ENCODE results near the gene ATP11A.

The ATP11A gene

DNA sequence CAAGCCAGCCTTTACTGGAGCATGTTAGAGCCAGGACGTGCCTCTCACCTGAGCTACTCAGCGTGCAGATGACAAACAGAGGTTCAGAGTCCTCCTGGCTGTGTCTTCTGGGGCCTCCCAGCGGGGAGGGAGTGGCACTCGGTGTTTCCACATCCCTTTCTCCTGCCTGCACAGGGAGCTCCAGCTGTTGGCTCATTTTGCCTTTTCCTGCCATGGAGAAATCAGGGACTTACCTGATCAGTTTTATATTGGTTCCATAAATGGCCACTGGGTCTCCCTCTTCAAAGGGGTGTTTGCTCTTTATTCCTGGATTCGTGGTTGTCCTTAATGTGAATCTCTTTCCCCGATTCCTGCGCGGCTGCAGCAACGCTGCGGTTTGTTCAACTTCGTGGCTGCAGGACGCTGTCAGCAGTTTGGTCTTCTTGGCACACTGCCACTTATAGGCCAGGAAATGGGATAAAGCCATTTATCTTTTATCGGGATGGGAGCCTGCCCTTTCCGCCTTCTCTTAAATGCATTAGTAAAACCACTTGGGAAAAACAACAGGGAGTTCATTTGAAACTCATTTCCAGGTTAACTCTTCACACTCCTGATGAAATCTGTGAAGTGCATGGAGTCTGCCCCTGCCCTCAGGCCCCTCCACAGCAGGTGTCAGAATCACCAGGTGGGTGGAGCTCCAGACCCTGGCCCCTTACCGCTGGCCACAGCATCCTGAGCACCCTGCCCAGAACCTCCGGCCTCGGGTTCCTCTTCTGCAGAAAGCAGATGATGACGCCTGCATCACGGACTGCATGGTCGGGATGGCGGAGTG lies 239.3 kb downstream of the ATP11A start:
- Histone ChIP-seq H3K36me3 (ENCODE audit: low read depth) (no peaks in the 10 kb centered on the region), H3K4me1 (ENCODE audit: insufficient read depth, poor library complexity, severe bottlenecking) (no peaks in the 10 kb centered on the region), H3K9me3 (ENCODE audit: severe bottlenecking) (no peaks in the 10 kb centered on the region), H3K27me3 (ENCODE audit: insufficient read depth, poor library complexity, severe bottlenecking) (no peaks in the 10 kb centered on the region), H3K4me3 (ENCODE audit: severe bottlenecking) (no peak overlapping the region), H3K27ac (ENCODE audit: poor library complexity, severe bottlenecking) (no peak overlapping the region)
- no peak for ATAC-seq (ENCODE audit: low read depth)
- TF ChIP-seq, protein P1, sequence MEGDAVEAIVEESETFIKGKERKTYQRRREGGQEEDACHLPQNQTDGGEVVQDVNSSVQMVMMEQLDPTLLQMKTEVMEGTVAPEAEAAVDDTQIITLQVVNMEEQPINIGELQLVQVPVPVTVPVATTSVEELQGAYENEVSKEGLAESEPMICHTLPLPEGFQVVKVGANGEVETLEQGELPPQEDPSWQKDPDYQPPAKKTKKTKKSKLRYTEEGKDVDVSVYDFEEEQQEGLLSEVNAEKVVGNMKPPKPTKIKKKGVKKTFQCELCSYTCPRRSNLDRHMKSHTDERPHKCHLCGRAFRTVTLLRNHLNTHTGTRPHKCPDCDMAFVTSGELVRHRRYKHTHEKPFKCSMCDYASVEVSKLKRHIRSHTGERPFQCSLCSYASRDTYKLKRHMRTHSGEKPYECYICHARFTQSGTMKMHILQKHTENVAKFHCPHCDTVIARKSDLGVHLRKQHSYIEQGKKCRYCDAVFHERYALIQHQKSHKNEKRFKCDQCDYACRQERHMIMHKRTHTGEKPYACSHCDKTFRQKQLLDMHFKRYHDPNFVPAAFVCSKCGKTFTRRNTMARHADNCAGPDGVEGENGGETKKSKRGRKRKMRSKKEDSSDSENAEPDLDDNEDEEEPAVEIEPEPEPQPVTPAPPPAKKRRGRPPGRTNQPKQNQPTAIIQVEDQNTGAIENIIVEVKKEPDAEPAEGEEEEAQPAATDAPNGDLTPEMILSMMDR (IDR thresholded peaks at IDR 0.05; ENCODE audit: poor library complexity, severe bottlenecking) = no peak
- no peak for DNase-seq (ENCODE audit: low spot score)

DNA sequence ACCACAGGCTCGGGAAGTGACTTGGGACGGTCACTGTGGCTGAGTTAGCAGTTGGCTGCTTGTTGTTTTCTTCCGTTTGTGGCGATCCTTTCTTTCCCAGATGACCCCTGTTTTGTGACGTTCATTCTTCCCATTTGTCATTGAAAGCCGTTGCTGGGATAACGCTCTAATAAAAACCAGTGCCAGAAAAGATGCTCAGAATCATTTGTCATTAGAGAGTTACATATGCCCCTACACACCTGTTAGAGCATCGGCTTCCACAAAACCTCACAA lies 239.9 kb downstream of the ATP11A start:
- Histone ChIP-seq H3K4me3 (ENCODE audit: severe bottlenecking) (no peak overlapping the region), H3K4me1 (ENCODE audit: insufficient read depth, poor library complexity, severe bottlenecking) (no peaks in the 10 kb centered on the region), H3K9me3 (ENCODE audit: severe bottlenecking) (no peaks in the 10 kb centered on the region), H3K27me3 (ENCODE audit: insufficient read depth, poor library complexity, severe bottlenecking) (no peaks in the 10 kb centered on the region), H3K27ac (ENCODE audit: poor library complexity, severe bottlenecking) (no peak overlapping the region), H3K36me3 (ENCODE audit: low read depth) (no peaks in the 10 kb centered on the region)
- TF ChIP-seq, protein P1 (IDR thresholded peaks at IDR 0.05; ENCODE audit: poor library complexity, severe bottlenecking) = no peak
- DNase-seq (ENCODE audit: low spot score) (no peak), ATAC-seq (ENCODE audit: low read depth) (no peak)

DNA sequence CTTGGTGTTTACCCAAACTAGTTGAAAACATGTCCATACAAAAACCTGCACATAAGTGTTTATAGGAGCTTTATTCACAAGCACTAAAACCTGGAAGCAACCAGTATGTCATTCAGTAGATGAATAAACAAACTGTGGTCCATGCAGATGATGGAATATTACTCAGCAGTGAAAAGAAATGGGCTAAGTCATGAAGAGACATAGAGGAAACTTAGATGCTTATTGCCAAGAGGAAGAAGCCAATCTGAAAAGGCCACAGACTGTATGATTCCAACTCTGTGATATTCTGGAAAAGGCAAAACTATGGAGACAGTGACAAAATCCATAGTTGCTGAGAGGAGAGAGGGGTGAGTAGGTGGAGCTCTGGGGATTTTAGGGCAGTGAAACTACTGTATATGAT lies 240.4 kb downstream of the ATP11A start:
- DNase-seq (ENCODE audit: low spot score) = no peak
- no peaks in the 10 kb centered on the region for H3K9me3 ChIP-seq (ENCODE audit: severe bottlenecking)
- H3K4me3 ChIP-seq (ENCODE audit: severe bottlenecking) = no peak overlapping the region
- no peak for ATAC-seq (ENCODE audit: low read depth)
- TF ChIP-seq, protein P1 (IDR thresholded peaks at IDR 0.05; ENCODE audit: poor library complexity, severe bottlenecking) = no peak
- no peaks in the 10 kb centered on the region for H3K4me1 ChIP-seq (ENCODE audit: insufficient read depth, poor library complexity, severe bottlenecking)
- H3K27me3 ChIP-seq (ENCODE audit: insufficient read depth, poor library complexity, severe bottlenecking) = no peaks in the 10 kb centered on the region
- H3K27ac ChIP-seq (ENCODE audit: poor library complexity, severe bottlenecking) = no peak overlapping the region
- no peaks in the 10 kb centered on the region for H3K36me3 ChIP-seq (ENCODE audit: low read depth)

DNA sequence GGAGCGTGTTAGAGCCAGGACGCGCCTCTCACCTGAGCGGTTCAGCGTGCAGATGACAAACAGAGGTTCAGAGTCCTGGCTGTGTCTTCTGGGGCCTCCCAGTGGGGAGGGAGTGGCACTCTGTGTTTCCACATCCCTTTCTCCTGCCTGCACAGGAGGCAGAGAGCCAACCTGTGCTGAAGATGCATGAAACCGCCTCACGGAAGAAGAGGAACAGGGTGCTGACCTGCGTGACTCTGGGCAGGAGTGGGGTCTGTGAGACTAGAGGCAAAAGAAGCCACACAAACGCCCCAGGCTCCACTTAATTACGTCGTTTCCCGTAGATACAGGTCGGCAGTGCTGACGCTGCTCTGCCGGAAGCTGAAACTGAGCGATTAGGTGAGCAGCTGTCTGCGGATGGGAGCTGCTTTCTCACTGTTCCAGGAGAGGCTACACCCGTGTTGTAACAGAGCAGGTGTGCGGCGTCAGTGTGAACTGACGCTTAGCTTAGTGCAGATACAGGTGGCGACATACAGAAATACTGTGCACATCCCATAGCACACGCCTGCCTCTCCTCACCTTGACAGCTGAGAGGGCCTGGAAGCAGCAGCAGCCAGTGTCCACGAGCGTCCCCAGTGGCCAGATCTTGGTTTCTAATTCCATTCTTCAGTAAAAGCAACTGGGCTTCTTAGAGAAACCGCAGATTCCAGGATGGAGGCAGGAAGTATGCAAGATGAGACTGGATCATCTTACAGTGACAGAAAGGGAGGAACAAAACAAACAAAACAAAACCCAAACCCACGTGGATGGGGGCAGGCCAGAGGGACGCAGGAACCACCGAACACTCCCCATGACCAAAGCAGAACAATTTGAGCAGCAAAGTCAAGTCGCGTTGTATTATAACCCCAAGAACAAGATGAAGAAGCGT lies 241.4 kb downstream of the ATP11A start:
- TF ChIP-seq, protein P1 (IDR thresholded peaks at IDR 0.05; ENCODE audit: poor library complexity, severe bottlenecking) = peak; percentile 65
- Histone ChIP-seq H3K27me3 (ENCODE audit: insufficient read depth, poor library complexity, severe bottlenecking) (no peaks in the 10 kb centered on the region), H3K36me3 (ENCODE audit: low read depth) (no peaks in the 10 kb centered on the region), H3K27ac (ENCODE audit: poor library complexity, severe bottlenecking) (no peak overlapping the region), H3K9me3 (ENCODE audit: severe bottlenecking) (no peaks in the 10 kb centered on the region), H3K4me3 (ENCODE audit: severe bottlenecking) (peak overlapping the region; percentile 6), H3K4me1 (ENCODE audit: insufficient read depth, poor library complexity, severe bottlenecking) (no peaks in the 10 kb centered on the region)
- DNase-seq (ENCODE audit: low spot score) (no peak), ATAC-seq (ENCODE audit: low read depth) (peak; percentile 85)

Data from RWPE2 (cell line).